WTC11 (cell line): ENCODE data around the gene SCO2.

Experiments
- CTCF ChIP-seq: fragments of 200-600 bp; IDR thresholded peaks from 2 replicates; pipeline ENCODE4 v1.8.0; 2022; ENCODE audit warnings: antibody characterized with exemption
- RELA ChIP-seq: sonication (generic); formaldehyde crosslinking; IDR thresholded peaks from 2 replicates; pipeline ENCODE4 v1.8.1; 2022; ENCODE audit warnings: missing genetic modification reagents, mild to moderate bottlenecking, borderline replicate concordance
- TF ChIP-seq, protein P1 (sequence below): sonication (generic); formaldehyde crosslinking; IDR thresholded peaks from 2 replicates; pipeline ENCODE4 v1.8.0; 2022; ENCODE audit warnings: missing genetic modification reagents
- TF ChIP-seq, protein P2 (sequence below): sonication (generic); formaldehyde crosslinking; conservative IDR thresholded peaks from 2 replicates; pipeline ENCODE4 v1.8.1; 2022; ENCODE audit warnings: mild to moderate bottlenecking, missing genetic modification reagents

DNA sequence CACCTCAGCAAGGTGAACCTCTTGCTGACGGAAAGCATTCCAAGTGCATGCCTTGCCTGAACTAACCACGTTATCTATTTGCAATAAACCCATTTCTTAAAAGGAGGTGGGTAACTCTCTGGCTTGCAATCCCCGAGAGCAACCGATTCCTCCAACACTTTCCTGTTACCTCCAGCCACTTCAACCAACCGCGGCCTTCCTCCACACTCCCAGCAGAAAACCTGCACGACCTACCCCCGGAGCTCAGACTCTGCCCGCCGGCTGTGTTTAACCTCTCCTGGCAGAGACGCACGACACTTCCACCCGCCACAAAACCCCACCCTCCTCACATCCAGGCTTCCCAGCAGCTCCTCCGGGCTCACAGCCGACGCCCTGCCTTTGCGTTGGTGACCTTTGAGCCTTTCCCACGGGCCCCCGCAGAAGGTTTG lies 708 bp downstream of the SCO2 start:
- TF ChIP-seq CTCF (no peak), RELA (CRISPR knock-in tag) (no peak)
- TF ChIP-seq, protein P1, sequence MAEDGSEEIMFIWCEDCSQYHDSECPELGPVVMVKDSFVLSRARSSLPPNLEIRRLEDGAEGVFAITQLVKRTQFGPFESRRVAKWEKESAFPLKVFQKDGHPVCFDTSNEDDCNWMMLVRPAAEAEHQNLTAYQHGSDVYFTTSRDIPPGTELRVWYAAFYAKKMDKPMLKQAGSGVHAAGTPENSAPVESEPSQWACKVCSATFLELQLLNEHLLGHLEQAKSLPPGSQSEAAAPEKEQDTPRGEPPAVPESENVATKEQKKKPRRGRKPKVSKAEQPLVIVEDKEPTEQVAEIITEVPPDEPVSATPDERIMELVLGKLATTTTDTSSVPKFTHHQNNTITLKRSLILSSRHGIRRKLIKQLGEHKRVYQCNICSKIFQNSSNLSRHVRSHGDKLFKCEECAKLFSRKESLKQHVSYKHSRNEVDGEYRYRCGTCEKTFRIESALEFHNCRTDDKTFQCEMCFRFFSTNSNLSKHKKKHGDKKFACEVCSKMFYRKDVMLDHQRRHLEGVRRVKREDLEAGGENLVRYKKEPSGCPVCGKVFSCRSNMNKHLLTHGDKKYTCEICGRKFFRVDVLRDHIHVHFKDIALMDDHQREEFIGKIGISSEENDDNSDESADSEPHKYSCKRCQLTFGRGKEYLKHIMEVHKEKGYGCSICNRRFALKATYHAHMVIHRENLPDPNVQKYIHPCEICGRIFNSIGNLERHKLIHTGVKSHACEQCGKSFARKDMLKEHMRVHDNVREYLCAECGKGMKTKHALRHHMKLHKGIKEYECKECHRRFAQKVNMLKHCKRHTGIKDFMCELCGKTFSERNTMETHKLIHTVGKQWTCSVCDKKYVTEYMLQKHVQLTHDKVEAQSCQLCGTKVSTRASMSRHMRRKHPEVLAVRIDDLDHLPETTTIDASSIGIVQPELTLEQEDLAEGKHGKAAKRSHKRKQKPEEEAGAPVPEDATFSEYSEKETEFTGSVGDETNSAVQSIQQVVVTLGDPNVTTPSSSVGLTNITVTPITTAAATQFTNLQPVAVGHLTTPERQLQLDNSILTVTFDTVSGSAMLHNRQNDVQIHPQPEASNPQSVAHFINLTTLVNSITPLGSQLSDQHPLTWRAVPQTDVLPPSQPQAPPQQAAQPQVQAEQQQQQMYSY, result no peak
- TF ChIP-seq, protein P2, sequence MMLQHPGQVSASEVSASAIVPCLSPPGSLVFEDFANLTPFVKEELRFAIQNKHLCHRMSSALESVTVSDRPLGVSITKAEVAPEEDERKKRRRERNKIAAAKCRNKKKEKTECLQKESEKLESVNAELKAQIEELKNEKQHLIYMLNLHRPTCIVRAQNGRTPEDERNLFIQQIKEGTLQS (CRISPR knock-in tag), result no peak
